GM23248 (cell line): ENCODE data around the gene COPS8. TPM values are rescaled to one million over a fixed set of nuclear protein-coding genes. Genes with fewer than 3 reads are reported as not detected.
A peak's percentile ranks its signal among the peaks of the same experiment; 100 is the strongest.

Experiments used
- DNase-seq: peaks from one replicate; pipeline ENCODE4 v3.0.0-alpha.2; 2015
- H2AFZ ChIP-seq: fragments of 200-600 bp; sonication (generic); 2 replicates; pipeline ENCODE4 v1.6.1; 2016; ENCODE audit warnings: antibody characterized with exemption
- H3F3A ChIP-seq: fragments of 200-600 bp; sonication (generic); 2 replicates; pipeline ENCODE4 v1.6.1; 2016; ENCODE audit warnings: mild to moderate bottlenecking, antibody characterized with exemption, mixed run types; ENCODE audit not compliant: insufficient read depth
- H3K27ac ChIP-seq: fragments of 200-600 bp; sonication (generic); 2 replicates; pipeline ENCODE4 v1.5.1; 2016; ENCODE audit warnings: mild to moderate bottlenecking
- H3K27me3 ChIP-seq: fragments of 200-600 bp; sonication (generic); replicated peaks from 2 replicates; pipeline ENCODE4 v1.6.1; 2016; ENCODE audit warnings: mild to moderate bottlenecking; ENCODE audit not compliant: insufficient read depth
- H3K36me3 ChIP-seq: fragments of 200-600 bp; sonication (generic); 2 replicates; pipeline ENCODE4 v1.6.1; 2016; ENCODE audit warnings: low read depth, mild to moderate bottlenecking
- H3K4me1 ChIP-seq: fragments of 200-600 bp; sonication (generic); 2 replicates; pipeline ENCODE4 v1.6.1; 2016; ENCODE audit warnings: mild to moderate bottlenecking; ENCODE audit not compliant: insufficient read depth
- H3K4me2 ChIP-seq: fragments of 200-600 bp; sonication (generic); one replicate; pipeline ENCODE4 v1.6.1; 2016; ENCODE audit warnings: mild to moderate bottlenecking; ENCODE audit not compliant: unreplicated experiment
- H3K4me3 ChIP-seq: fragments of 200-600 bp; sonication (generic); 2 replicates; pipeline ENCODE4 v1.5.1; 2016; ENCODE audit warnings: mild to moderate bottlenecking
- H3K79me2 ChIP-seq: fragments of 200-600 bp; sonication (generic); 2 replicates; pipeline ENCODE4 v1.6.1; 2016; ENCODE audit warnings: mild to moderate bottlenecking; ENCODE audit not compliant: insufficient read depth
- H3K9ac ChIP-seq: fragments of 200-600 bp; sonication (generic); 2 replicates; pipeline ENCODE4 v1.6.1; 2016; ENCODE audit warnings: mild to moderate bottlenecking
- H3K9me2 ChIP-seq: fragments of 200-600 bp; sonication (generic); 2 replicates; pipeline ENCODE4 v1.6.1; 2016; ENCODE audit warnings: mixed run types, mild to moderate bottlenecking, moderate library complexity; ENCODE audit not compliant: insufficient read depth
- H3K9me3 ChIP-seq: fragments of 200-600 bp; sonication (generic); one replicate; pipeline ENCODE4 v1.6.1; 2017; ENCODE audit warnings: low read depth
- H4K20me1 ChIP-seq: fragments of 200-600 bp; sonication (generic); 2 replicates; pipeline ENCODE4 v1.6.0; 2016; ENCODE audit not compliant: insufficient read depth
- EZH2 ChIP-seq: fragments of 200-600 bp; sonication (generic); IDR thresholded peaks from 2 replicates; pipeline ENCODE4 v1.6.1; 2018; ENCODE audit warnings: antibody characterized with exemption, mild to moderate bottlenecking; ENCODE audit not compliant: insufficient read depth, poor library complexity, severe bottlenecking
- EZH2phosphoT487 ChIP-seq: fragments of 200-600 bp; sonication (generic); IDR thresholded peaks from 2 replicates; pipeline ENCODE4 v1.6.1; 2018; ENCODE audit warnings: antibody characterized with exemption, moderate library complexity, mild to moderate bottlenecking, low read depth; ENCODE audit not compliant: insufficient read depth
- WGBS, 2 experiments: methylation state at CpG; one replicate each; pipeline ENCODE4 v1.1.6; 2015 to 2017; ENCODE audit warnings: low lambda C conversion rate in 2 of 2, low coverage in 1 of 2; ENCODE audit errors: missing lambda C conversion rate in 2 of 2; 5-methylcytosine and 5-hydroxymethylcytosine counted together
- in situ Hi-C: fragments of 300-500 bp; cut with MboI; formaldehyde crosslinking; loops from 2 replicates; pipeline ENCODE4 v1.15.0; 2020
- polyA plus RNA-seq: library from polyadenylated mRNA; unstranded; fragments of >200 nt; fragmentation: Nextera tagmentation; extraction: Ambion mirVana; gene quantifications from 2 replicates; pipeline ENCODE4 v1.2.1, GENCODE V29; 2016
- total RNA-seq: library from RNA; depleted of rRNA; stranded (reverse); fragments of >200 nt; shearing (Covaris generic); gene quantifications from 2 replicates; pipeline ENCODE4 v1.2.3, GENCODE V29; 2014

COPS8 gene
- total and polyA plus RNA-seq, 2 experiments from 2014 or later, result 148 to 164 TPM

GRCh38 chr2:237122214-237122666, 36.6 kb downstream of the COPS8 start:
- H3K4me1 ChIP-seq, result peaks cover 32% of the 10 kb centered on the region
- peak; percentile 92 for DNase-seq
- no peak overlapping the region for H3K4me2 ChIP-seq
- no peaks in the 10 kb centered on the region for H3K9me3 ChIP-seq
- no peak overlapping the region for H3K4me3 ChIP-seq
- WGBS, 2 experiments, result 38 to 39% methylated on average over 8 of the region's 8 CpGs
- H3K9ac ChIP-seq, result peak overlapping the region; percentile 57
- peaks cover 34% of the 10 kb centered on the region for H3F3A ChIP-seq
- 0 out of 2 replicates have a peak overlapping the region, but pooled peaks have one; percentile 19 for H3K27ac ChIP-seq
- no peaks in the 10 kb centered on the region for H3K79me2 ChIP-seq
- H2AFZ ChIP-seq, result peak overlapping the region; percentile 65
- H3K9me2 ChIP-seq, result no peaks in the 10 kb centered on the region
- no peaks in the 10 kb centered on the region for H3K36me3 ChIP-seq
- TF ChIP-seq EZH2phosphoT487, result no peak
- TF ChIP-seq EZH2, result no peak
- H3K27me3 ChIP-seq, result no peaks in the 10 kb centered on the region
- in situ Hi-C loops, result no loop called here
- H4K20me1 ChIP-seq, result no peaks in the 10 kb centered on the region

GRCh38 chr2:237124820-237125219, 39.1 kb downstream of the COPS8 start:
- 96 to 98% methylated on average over 7 of the region's 7 CpGs for WGBS, 2 experiments
- no peak overlapping the region for H3K9ac ChIP-seq
- H3K9me2 ChIP-seq, result no peaks in the 10 kb centered on the region
- no peaks in the 10 kb centered on the region for H3K27me3 ChIP-seq
- H3F3A ChIP-seq, result peaks cover 30% of the 10 kb centered on the region
- H3K4me3 ChIP-seq, result no peak overlapping the region
- H4K20me1 ChIP-seq, result no peaks in the 10 kb centered on the region
- H2AFZ ChIP-seq, result no peak overlapping the region
- H3K4me1 ChIP-seq, result peaks cover 36% of the 10 kb centered on the region
- no peak overlapping the region for H3K27ac ChIP-seq
- TF ChIP-seq EZH2phosphoT487 (no peak), EZH2 (no peak)
- DNase-seq, result no peak
- H3K79me2 ChIP-seq, result no peaks in the 10 kb centered on the region
- in situ Hi-C loops, result no loop called here
- H3K9me3 ChIP-seq, result no peaks in the 10 kb centered on the region
- H3K4me2 ChIP-seq, result no peak overlapping the region
- no peaks in the 10 kb centered on the region for H3K36me3 ChIP-seq

GRCh38 chr2:237125967-237126366, 40.3 kb downstream of the COPS8 start:
- no peak for DNase-seq
- no peak overlapping the region; the same call in 1 of the 2 replicates for H2AFZ ChIP-seq
- H3K9me3 ChIP-seq, result no peaks in the 10 kb centered on the region
- TF ChIP-seq EZH2 (no peak), EZH2phosphoT487 (no peak)
- no peak overlapping the region for H3K4me2 ChIP-seq
- no peaks in the 10 kb centered on the region for H3K9me2 ChIP-seq
- in situ Hi-C loops, result no loop called here
- no peaks in the 10 kb centered on the region for H3K27me3 ChIP-seq
- no peaks in the 10 kb centered on the region for H3K79me2 ChIP-seq
- H3K27ac ChIP-seq, result no peak overlapping the region
- 92 to 95% methylated on average over 6 of the region's 6 CpGs for WGBS, 2 experiments
- H3K36me3 ChIP-seq, result no peaks in the 10 kb centered on the region
- peaks cover 33% of the 10 kb centered on the region for H3K4me1 ChIP-seq
- H4K20me1 ChIP-seq, result no peaks in the 10 kb centered on the region
- no peak overlapping the region; the same call in 1 of the 2 replicates for H3K9ac ChIP-seq
- H3K4me3 ChIP-seq, result no peak overlapping the region
- peaks cover 24% of the 10 kb centered on the region for H3F3A ChIP-seq

GRCh38 chr2:237126519-237127174, 41.0 kb downstream of the COPS8 start:
- 19 to 36% methylated on average over 13 of the region's 13 CpGs for WGBS, 2 experiments
- Histone ChIP-seq H3K4me2 (peak overlapping the region; percentile 60), H2AFZ (peak overlapping the region; percentile 66)

More at GRCh38 chr2:237126519-237127174, 41.0 kb downstream of the COPS8 start:
- Histone ChIP-seq H3K36me3 (no peaks in the 10 kb centered on the region), H3K27ac (peak overlapping the region; percentile 29), H4K20me1 (no peaks in the 10 kb centered on the region), H3K9ac (peak overlapping the region; percentile 63), H3K9me2 (no peaks in the 10 kb centered on the region), H3K27me3 (no peaks in the 10 kb centered on the region), H3F3A (peaks cover 17% of the 10 kb centered on the region), H3K4me1 (peaks cover 27% of the 10 kb centered on the region), H3K79me2 (no peaks in the 10 kb centered on the region), H3K4me3 (peak overlapping the region; percentile 30), H3K9me3 (no peaks in the 10 kb centered on the region)
- TF ChIP-seq EZH2phosphoT487 (no peak), EZH2 (no peak)
- in situ Hi-C loops, result no loop called here
- DNase-seq, result peak; percentile 46
